MM.1S (cell line): ENCODE results near the gene NPC1L1.
A peak's percentile ranks its signal among the peaks of the same experiment; 100 is the strongest.

ENCODE experiments used
- DNase-seq: peaks from one replicate; pipeline ENCODE4 v3.0.0-alpha.2; 2015
- H2AFZ ChIP-seq: fragments of 300-600 bp; sonication (generic); 2 replicates; pipeline ENCODE4 v1.6.0; 2016; ENCODE audit warnings: antibody characterized with exemption, low read length
- H3F3A ChIP-seq: fragments of 300-600 bp; sonication (generic); 2 replicates; pipeline ENCODE4 v1.6.1; 2016; ENCODE audit warnings: mild to moderate bottlenecking, antibody characterized with exemption, low read length, moderate library complexity, mixed read lengths; ENCODE audit not compliant: insufficient read depth
- H3K27ac ChIP-seq: fragments of 300-600 bp; sonication (generic); 2 replicates; pipeline ENCODE4 v1.5.1; 2016; ENCODE audit warnings: mild to moderate bottlenecking, low read length
- H3K27me3 ChIP-seq: fragments of 300-600 bp; sonication (generic); replicated peaks from 2 replicates; pipeline ENCODE4 v1.6.0; 2016; ENCODE audit warnings: low read length; ENCODE audit not compliant: insufficient read depth
- H3K36me3 ChIP-seq: fragments of 300-600 bp; sonication (generic); replicated peaks from 2 replicates; pipeline ENCODE4 v1.6.1; 2016; ENCODE audit warnings: mild to moderate bottlenecking, low read length, mixed read lengths; ENCODE audit not compliant: insufficient read depth
- H3K4me1 ChIP-seq: fragments of 300-600 bp; sonication (generic); 2 replicates; pipeline ENCODE4 v1.6.1; 2016; ENCODE audit warnings: low read length, mixed read lengths
- H3K4me2 ChIP-seq: fragments of 300-600 bp; sonication (generic); 2 replicates; pipeline ENCODE4 v1.6.0; 2016; ENCODE audit warnings: low read depth, low read length
- H3K4me3 ChIP-seq: fragments of 300-600 bp; sonication (generic); 2 replicates; pipeline ENCODE4 v1.5.1; 2016; ENCODE audit warnings: low read length, mixed read lengths
- H3K79me2 ChIP-seq: fragments of 300-600 bp; sonication (generic); 2 replicates; pipeline ENCODE4 v1.6.1; 2016; ENCODE audit warnings: mixed run types, low read length, mixed read lengths
- H3K9ac ChIP-seq: fragments of 300-600 bp; sonication (generic); 2 replicates; pipeline ENCODE4 v1.6.1; 2016; ENCODE audit warnings: low read length, mixed read lengths
- H3K9me2 ChIP-seq: fragments of 300-600 bp; sonication (generic); replicated peaks from 2 replicates; pipeline ENCODE4 v1.6.1; 2016; ENCODE audit warnings: mild to moderate bottlenecking, low read length, mixed read lengths; ENCODE audit not compliant: insufficient read depth
- H3K9me3 ChIP-seq: fragments of 300-600 bp; sonication (generic); replicated peaks from 2 replicates; pipeline ENCODE4 v1.6.1; 2016; ENCODE audit warnings: mild to moderate bottlenecking, low read length, mixed read lengths; ENCODE audit not compliant: insufficient read depth
- H4K20me1 ChIP-seq: fragments of 300-600 bp; sonication (generic); 2 replicates; pipeline ENCODE4 v1.6.1; 2016; ENCODE audit warnings: mild to moderate bottlenecking, low read length, moderate library complexity, mixed read lengths; ENCODE audit not compliant: insufficient read depth
- EZH2 ChIP-seq: fragments of 300-600 bp; sonication (generic); optimal IDR thresholded peaks from 2 replicates; pipeline ENCODE3; 2017; ENCODE audit warnings: low read depth, mild to moderate bottlenecking, antibody characterized with exemption, low read length, mixed read lengths
- EZH2phosphoT487 ChIP-seq: fragments of 300-600 bp; sonication (generic); IDR thresholded peaks from 2 replicates; pipeline ENCODE4 v1.6.1; 2018; ENCODE audit warnings: antibody characterized with exemption, low read length
- TF ChIP-seq, protein P1 (sequence below): fragments of 300-600 bp; sonication (generic); IDR thresholded peaks from 2 replicates; pipeline ENCODE4 v1.5.1; 2016; ENCODE audit warnings: antibody characterized with exemption, low read length, mixed read lengths

Gene NPC1L1

DNA sequence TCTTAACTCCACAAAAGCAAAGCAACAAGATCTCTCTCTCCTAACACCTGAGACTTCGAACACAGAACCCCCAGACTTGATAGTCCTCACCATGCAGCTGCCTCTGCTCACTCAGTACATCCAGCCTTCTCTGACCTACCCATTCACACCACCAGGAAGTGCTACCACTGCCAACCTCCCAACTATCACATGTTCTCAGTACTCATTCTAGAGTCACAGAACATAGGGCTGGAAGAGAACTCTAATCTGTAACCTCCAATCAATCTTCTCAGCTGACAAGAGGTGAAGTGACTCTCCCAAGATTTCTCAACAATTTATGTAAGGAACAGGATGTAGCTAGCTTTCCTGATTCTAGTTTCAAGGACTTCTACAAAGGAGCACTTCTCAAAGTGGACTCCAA lies 54.4 kb downstream of the NPC1L1 start:
- H3K9me3 ChIP-seq = no peaks in the 10 kb centered on the region
- peaks cover 5% of the 10 kb centered on the region; the same call in 1 of the 2 replicates for H4K20me1 ChIP-seq
- TF ChIP-seq EZH2 = no peak
- no peak for TF ChIP-seq EZH2phosphoT487
- TF ChIP-seq, protein P1, sequence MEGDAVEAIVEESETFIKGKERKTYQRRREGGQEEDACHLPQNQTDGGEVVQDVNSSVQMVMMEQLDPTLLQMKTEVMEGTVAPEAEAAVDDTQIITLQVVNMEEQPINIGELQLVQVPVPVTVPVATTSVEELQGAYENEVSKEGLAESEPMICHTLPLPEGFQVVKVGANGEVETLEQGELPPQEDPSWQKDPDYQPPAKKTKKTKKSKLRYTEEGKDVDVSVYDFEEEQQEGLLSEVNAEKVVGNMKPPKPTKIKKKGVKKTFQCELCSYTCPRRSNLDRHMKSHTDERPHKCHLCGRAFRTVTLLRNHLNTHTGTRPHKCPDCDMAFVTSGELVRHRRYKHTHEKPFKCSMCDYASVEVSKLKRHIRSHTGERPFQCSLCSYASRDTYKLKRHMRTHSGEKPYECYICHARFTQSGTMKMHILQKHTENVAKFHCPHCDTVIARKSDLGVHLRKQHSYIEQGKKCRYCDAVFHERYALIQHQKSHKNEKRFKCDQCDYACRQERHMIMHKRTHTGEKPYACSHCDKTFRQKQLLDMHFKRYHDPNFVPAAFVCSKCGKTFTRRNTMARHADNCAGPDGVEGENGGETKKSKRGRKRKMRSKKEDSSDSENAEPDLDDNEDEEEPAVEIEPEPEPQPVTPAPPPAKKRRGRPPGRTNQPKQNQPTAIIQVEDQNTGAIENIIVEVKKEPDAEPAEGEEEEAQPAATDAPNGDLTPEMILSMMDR = no peak
- DNase-seq = peak; percentile 27
- H3K4me1 ChIP-seq = peaks cover 15% of the 10 kb centered on the region
- 0 out of 2 replicates have a peak, but pooled peaks cover 5% of the 10 kb centered on the region for H3F3A ChIP-seq
- no peak overlapping the region for H3K4me2 ChIP-seq
- H3K9ac ChIP-seq = no peak overlapping the region
- no peak overlapping the region for H3K27ac ChIP-seq
- H3K9me2 ChIP-seq = no peaks in the 10 kb centered on the region
- peaks cover 18% of the 10 kb centered on the region for H3K36me3 ChIP-seq
- peaks cover 86% of the 10 kb centered on the region for H3K79me2 ChIP-seq
- no peak overlapping the region for H3K4me3 ChIP-seq
- no peaks in the 10 kb centered on the region for H3K27me3 ChIP-seq
- H2AFZ ChIP-seq = no peak overlapping the region

DNA sequence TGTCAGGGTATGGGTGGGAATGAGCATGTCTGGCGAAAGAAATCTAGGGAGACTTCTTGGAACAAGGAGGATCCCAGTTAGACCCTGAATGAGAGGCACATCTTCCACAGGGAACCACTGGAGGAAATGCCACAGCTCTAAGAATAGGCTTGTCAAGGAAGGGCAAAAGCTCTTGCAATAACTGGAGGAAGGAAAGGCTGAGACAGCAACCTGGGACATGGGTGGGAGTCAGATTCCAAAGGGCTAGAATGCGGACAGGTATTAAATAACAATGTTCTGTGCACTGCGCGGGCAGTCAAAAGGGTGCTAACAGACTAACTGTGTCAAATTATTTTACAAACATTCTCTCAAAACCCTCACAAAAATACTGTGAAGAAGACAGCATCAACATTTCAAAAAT lies 55.1 kb downstream of the NPC1L1 start:
- Histone ChIP-seq H3K27ac (no peak overlapping the region), H3F3A (0 out of 2 replicates have a peak, but pooled peaks cover 5% of the 10 kb centered on the region), H3K36me3 (peaks cover 18% of the 10 kb centered on the region), H3K4me1 (peaks cover 10% of the 10 kb centered on the region), H3K9ac (no peak overlapping the region), H3K9me3 (no peaks in the 10 kb centered on the region), H3K4me2 (no peak overlapping the region), H3K27me3 (no peaks in the 10 kb centered on the region), H4K20me1 (peaks cover 5% of the 10 kb centered on the region; the same call in 1 of the 2 replicates), H3K4me3 (no peak overlapping the region), H3K9me2 (no peaks in the 10 kb centered on the region), H2AFZ (no peak overlapping the region), H3K79me2 (peaks cover 93% of the 10 kb centered on the region)
- no peak for DNase-seq
- TF ChIP-seq EZH2 = no peak
- no peak for TF ChIP-seq EZH2phosphoT487
- TF ChIP-seq, protein P1 = no peak

DNA sequence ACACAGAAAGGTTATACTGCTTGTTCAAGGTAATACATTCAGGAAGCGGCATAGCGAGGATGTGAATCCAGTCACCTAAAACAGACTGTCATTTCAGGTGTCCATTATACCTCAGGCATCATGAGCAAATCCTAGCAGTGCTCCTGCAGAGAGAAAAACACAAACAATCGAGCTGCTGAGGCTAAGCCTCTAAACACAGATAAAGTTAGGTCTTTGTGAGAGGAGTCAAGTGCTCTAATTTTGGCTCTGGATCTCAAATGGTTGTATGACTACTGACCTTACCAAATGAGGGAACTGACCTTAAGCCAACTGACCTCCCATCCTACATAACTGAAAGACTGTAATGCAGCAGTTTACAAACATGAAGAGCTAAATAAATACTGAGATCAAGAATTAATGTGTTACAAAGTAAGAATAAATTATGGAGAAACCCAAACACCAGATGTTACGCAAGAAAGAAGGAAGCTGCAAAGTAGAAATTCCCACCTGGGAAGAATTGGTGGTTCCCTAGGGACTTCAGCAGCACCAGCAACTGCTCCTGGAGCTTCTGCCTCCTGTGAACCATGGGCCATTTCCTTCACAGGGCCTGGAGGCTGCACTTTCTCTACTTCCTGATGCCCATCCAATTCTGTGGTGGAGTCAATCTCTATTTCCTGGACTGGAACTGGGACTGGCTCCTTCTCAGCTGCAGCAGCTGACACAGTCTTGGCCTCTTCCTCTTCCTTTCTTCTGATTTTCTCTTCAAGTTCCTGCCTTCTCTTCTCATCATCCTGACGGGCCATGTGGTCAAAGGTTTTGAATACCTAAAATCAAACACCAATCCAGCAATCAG lies 56.4 kb downstream of the NPC1L1 start:
- H3K27ac ChIP-seq = no peak overlapping the region
- H4K20me1 ChIP-seq = peaks cover 5% of the 10 kb centered on the region; the same call in 1 of the 2 replicates
- H3K36me3 ChIP-seq = peaks cover 20% of the 10 kb centered on the region

More for the DNA sequence above, 56.4 kb downstream of the NPC1L1 start:
- H3K27me3 ChIP-seq = no peaks in the 10 kb centered on the region
- H2AFZ ChIP-seq = no peak overlapping the region
- 0 out of 2 replicates have a peak, but pooled peaks cover 5% of the 10 kb centered on the region for H3F3A ChIP-seq
- TF ChIP-seq EZH2phosphoT487 (no peak), EZH2 (no peak)
- TF ChIP-seq, protein P1 = no peak
- peaks cover 10% of the 10 kb centered on the region for H3K4me1 ChIP-seq
- no peaks in the 10 kb centered on the region for H3K9me3 ChIP-seq
- H3K4me3 ChIP-seq = no peak overlapping the region
- H3K9me2 ChIP-seq = no peaks in the 10 kb centered on the region
- DNase-seq = no peak
- H3K4me2 ChIP-seq = no peak overlapping the region
- no peak overlapping the region for H3K9ac ChIP-seq
- H3K79me2 ChIP-seq = peaks cover 99% of the 10 kb centered on the region
